ENCODE results near the gene HSD17B7.
"Not testable (repeated sequence)": the region's sequence is repeated elsewhere in the genome, so short reads cannot be mapped to it uniquely, and the experiment has no call there.

Gene HSD17B7

GRCh38 chr1:162812357-162812756 is 21.9 kb downstream of the HSD17B7 start:
- DNase-seq, result not testable (repeated sequence)

GRCh38 chr1:162818136-162818535 is 27.6 kb downstream of the HSD17B7 start:
- not testable (repeated sequence) for DNase-seq

DNA sequence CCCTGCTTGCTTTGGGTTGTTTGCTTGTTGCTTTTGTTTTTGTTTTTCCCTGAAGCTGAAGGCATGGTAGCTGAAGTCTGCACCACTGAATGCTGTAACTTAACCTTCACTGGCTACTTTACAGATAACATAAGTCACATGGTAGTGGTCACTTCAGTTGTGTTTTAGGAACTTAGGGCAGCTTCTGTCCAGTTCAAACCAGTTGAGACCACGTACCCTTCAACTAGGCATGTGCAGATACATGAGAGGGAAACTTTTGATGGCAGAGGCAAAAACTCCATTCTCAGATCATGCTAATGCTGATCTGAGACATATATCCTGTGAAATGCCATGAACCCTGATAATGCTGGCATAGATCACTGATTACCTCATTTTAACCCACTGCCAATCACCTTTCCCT is 28.2 kb downstream of the HSD17B7 start:
- not testable (repeated sequence) for DNase-seq

DNA sequence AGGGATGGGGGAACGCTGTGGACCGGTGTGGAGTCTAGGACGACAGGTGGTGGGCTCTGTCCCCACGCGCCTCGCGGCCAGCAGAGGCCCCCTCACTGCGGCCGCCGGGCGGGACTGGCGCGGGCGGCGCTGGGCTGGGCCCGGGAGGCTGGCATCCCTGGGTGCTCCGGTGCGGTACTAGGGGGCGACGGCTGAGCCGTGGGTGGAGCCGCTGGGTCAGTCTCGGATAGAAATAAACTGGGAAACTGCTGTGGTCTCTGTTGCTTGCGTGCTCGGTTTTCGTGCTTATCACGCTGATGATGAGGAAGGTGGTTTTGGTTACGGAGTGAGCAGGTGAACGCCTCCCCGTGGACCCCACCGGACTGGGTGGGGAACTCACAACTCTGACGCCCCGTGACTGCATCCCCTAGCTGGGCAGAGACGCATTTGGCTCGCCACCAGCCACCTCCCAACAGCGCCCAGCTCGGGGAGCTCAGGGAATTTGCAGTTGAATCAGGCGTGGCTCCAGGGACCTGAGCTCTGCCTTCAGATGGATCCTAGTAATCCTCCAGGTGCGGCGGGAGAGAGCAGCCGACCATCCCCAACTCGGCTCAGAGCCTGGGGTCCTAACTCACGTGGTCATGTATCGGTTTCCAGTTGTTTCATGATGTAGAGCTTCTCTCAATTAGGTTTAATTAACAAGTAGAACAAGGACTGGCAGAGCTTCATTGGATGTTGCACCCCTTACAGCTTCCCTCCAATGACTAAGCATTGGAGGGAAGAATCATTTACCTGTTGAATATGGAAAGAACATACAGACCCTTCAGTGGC is 32.1 kb downstream of the HSD17B7 start:
- DNase-seq, result no peak

DNA sequence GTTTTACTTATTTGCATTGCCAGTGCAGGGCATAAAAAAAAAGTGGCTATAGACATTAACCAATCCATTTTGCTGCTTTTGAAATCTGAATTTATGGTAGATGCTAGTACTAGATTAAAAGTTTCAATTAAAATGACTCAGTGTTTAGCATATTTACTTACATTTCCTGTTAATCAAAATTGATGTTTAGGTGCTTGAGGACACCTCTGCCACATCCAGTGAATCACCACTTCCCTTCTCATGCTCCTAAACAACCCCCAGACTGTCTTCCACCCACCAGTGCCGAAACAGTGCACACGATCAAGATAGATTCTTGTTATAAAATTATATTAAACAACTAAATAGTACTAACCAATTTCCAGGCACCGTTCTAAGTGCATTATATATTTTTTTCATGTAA is 32.7 kb downstream of the HSD17B7 start:
- peak; percentile 13 for DNase-seq

DNA sequence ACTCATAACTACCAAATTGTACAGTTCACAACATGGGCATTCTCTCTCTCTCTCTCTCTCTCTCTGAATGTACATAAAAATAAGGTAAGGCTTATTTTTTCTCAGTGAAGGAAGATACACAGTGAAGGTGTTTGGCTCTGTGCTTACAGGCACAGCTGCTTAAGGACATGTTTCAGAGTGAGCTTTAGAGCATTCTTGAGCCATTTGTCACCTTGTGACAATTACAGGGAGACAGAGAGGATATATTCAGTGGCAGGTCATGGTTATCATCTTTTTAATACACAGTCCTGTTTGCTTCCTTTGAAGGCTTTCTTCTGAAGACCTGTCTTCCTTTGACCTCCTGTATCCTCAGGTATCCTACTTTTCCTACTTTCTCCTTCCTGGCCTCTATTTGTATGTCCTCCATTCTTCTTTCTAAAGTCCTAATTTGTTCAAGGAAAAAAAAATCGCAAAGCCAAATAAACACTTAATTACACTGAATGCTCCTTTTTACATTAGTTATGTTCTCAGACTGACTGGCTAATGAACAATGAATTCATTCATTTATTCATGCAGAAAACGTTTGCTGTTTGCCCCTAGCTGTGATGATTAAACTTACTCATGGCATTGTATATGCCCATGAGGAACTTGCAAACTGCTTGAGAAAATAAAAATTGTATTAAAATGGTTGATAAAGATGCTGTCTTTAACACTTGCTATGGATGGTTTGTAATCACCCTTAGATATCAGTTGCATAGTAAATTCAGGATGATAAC is 33.4 kb downstream of the HSD17B7 start:
- no peak for DNase-seq

DNA sequence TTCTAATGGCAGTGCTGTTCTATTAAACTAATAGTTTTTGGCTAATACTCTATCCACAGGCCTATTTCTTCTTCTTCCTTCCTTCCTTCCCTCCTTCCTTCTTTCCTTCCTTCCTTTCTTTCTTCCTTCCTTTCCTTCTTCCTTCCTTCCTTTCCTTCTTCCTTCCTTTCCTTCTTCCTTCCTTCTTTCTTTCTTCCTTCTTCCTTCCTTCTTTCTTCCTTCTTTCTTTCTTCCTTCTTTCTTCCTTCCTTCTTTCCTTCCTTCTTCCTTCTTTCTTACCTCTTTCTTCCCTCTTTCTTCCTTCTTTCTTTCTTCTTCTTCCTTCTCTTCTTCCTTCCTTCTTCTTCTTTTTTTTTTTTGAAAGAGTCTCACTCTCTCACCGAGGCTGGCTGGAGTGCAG is 38.8 kb downstream of the HSD17B7 start:
- DNase-seq, result no peak

GRCh38 chr1:162832470-162832869 is 42.0 kb downstream of the HSD17B7 start:
- DNase-seq, result no peak

GRCh38 chr1:162835157-162835899 is 44.8 kb downstream of the HSD17B7 start:
- no peak for DNase-seq

DNA sequence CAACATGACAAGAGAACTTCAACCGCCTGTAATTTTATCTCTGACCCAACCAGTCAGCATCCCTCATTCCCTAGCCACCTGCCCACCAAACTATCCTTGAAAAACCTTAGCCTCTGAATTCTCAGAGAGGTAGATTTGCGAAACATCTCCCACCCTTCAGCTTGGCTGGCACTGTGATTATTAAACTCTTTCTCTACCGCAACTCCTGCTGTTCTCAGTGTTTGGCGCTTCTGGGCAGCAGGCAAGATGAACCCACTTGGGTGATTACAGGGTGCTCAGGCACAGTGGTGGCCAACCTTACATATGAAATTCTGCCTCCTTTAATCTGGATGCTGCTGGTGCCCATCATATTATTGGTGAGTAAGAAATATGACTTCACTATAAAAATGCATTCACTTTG is 48.4 kb downstream of the HSD17B7 start:
- DNase-seq, result no peak

DNA sequence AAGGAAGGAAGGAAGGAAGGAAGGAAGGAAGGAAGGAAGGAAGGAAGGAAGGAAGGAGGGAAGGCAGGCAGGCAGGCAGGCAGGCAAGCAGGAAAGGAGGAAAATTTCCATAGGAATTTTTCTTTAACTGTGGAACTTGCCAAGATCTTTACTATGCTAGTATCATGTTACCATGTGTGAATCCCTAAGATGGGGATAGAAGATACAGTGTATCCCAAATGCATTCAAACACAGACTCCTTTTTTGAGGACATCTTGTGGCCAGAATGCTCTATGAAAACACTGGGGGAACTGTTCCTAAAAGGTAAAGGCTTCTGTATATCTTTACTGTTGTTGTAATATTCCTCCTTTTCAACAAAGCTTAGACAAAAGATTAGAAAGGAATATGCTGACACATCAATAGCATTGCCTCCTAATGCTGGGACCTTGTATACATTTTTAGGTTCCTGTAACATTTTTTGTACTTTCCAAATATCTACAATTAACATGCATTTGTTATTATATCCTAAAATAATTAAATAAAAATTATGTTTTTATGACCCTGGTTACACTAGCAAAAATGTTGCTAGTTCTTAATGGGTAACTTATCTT is 49.8 kb downstream of the HSD17B7 start:
- no peak for DNase-seq

- DNase-seq, result no peak
These were observed 53.7 kb downstream of the HSD17B7 start for GRCh38 chr1:162844153-162844552.

GRCh38 chr1:162846256-162847212 is 56.0 kb downstream of the HSD17B7 start:
- DNase-seq, result no peak

- peak; percentile 88 for DNase-seq
These were observed 57.4 kb downstream of the HSD17B7 start for GRCh38 chr1:162847839-162848453.

DNA sequence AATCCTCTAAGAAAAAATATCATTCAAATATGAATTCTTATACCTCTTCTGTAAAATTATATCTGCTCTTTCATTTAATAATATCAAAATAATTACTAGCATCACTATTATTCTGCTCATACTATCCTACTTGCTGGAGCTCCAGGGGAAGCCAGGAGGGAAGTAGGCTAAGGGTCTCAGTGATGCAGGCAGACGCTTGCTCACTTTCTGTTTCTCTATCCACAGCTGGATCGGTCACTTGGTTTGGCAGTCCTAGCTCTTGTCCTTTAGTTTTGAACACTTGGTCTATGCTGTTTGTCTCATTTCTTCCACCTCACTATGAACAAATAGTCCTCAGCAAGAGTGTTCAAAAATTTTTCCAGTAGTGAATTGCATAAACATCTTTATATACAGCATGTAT is 59.2 kb downstream of the HSD17B7 start:
- DNase-seq, result no peak

DNA sequence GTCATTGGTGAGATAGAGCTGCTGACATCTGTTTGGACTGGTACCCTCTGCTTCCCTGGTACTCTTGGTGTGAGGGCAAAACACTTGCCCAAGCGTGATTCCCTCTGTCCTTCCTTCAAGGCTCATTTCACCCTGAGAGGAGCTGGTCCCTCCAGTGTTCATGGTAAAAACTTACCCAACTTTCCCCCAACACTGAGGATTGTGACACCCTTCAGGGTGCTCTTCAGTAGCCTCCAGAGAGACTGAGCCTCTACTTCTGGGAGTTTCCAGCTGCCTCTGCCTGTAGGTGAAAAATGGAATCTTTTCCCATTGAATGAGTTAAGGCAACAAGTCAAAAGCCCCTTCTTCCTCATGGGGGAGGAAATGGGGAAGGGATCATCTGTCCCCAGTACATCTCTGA is 60.8 kb downstream of the HSD17B7 start:
- DNase-seq, result no peak

GRCh38 chr1:162854245-162854882 is 63.9 kb downstream of the HSD17B7 start:
- peak; percentile 64 for DNase-seq

DNA sequence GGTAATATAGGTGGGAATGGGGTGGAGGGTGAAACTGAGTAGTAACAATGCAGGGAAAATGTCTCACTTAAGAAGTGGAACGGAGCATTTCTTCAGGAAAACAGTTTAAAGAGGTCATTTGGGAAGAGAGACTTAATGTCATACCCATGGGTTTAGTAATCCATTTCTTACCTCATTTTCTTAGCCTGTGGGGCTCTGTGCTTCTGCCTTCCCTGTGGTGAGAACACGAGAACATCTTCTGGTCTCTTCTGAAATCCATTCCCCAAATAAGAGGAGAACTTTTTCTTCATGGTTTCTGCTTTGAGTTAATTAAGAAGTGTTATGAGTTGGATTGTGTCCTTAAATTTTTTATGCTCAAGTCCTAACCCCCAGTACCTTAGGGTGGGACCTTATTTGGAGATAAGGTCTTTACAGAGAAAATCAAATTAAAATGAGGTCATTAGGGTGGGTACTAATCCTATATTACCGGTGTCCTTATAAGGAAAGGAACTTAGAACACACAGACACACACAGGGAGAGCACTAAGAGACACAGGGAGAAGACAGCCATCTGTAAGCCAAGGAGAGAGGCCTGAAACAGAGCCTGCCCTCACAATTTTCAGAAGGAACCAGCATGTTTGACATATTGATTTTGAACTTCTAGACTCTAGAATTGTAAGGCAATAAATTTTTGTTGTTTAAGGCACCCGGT is 65.1 kb downstream of the HSD17B7 start:
- no peak for DNase-seq

DNA sequence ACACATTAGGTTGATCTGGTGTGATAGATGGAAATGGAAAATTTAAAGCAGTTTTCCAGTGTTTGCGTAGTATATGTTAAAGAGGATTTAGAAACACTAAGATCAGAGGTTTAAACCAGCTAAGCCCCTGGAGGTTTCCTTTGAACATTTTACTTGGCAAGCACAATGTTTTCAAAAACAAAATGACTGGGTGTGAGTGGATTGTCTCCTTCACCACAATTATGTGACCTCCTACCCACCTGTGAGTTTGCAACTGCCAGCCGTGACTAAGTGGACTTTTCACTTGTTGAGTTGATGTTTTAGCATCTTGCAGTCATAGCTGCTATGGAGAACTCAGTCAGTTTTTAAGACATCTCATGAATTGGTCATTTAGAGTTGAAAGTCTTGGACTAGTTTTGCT is 65.8 kb downstream of the HSD17B7 start:
- DNase-seq, result no peak

DNA sequence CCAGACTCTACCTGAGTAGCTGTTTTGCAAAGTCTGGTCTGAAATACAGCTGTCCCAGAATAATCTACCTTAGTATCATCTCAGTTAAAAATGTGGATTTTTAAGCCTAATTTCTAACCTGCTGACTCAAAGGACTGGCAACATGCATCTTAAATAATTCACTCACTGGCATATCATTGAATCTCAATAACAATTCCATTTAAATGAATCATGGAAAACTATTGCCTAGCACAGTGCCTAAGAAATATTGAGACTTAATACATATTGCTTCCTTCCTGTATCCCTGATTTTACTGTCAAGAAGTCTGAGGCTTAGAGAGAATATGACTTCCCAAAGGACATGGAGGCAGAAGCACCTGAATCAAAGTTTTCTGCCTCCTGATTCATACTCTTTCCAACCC is 67.3 kb downstream of the HSD17B7 start:
- no peak for DNase-seq
